ENCODE data around the gene ADAMTSL1.
"Not testable (repeated sequence)": the region's sequence is repeated elsewhere in the genome, so short reads cannot be mapped to it uniquely, and the experiment has no call there.

ADAMTSL1 gene

DNA sequence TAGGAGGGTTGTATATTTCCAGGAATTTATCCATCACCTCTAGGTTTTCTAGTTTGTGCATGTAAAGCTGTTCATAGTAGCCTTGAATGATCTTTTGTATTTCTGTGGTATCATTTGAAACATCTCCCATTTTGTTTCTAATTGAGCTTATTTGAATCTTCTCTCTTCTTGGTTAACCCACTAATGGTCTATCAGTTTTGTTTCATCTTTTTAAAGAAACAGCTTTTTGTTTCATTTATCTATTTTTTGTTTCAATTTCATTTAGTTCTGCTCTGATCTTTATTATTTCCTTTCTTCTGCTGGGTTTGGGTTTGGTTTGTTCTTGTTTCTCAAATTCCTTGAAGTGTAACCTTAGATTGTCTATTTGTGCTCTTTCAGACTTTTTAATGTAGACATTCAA lies 401.0 kb downstream of the ADAMTSL1 start:
- H3K27ac ChIP-seq (ENCODE audit: extremely low read depth, low read depth, low read length); H3K4me1 ChIP-seq (ENCODE audit: control insufficient read depth, insufficient read depth, low read length); H3K9me3 ChIP-seq (ENCODE audit: control insufficient read depth, insufficient read depth, low read depth, low read length); POLR2A ChIA-PET; H3K36me3 ChIP-seq (ENCODE audit: control insufficient read depth in 2 of 2, insufficient read depth in 1 of 2, low read length in 2 of 2); H3K4me3 ChIP-seq (ENCODE audit: low read depth, low read length): not testable (repeated sequence)
- CTCF ChIA-PET, result interaction anchor here (0.7 kb wide), 1 partner anchor 153 kb away, joined by 3 read pairs; no protein-coding TSS in a partner anchor

DNA sequence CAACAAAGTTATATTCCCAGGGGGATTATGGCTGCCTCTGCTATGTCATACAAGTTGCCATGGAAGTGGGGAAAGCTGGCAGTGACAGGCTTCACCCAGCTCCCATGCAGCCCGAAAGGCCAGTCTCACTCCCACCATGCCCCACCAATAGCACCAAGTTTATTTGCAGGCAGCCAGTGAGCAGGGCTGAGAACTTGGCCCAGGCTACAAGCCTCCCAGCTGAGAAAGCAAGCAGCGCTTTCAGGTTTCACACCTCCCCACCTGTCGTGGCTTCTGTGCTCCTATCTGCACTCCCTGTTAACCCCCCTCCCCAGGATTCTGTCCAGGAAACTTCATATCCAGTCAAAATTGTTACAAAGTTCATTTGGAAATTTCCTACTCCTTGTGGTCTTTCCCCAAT lies 404.0 kb downstream of the ADAMTSL1 start:
- TF ChIP-seq ZNF248 (tag by site-specific recombination; IDR thresholded peaks at IDR 0.05), result no peak
- TF ChIP-seq ZNF560 (tag by site-specific recombination; IDR thresholded peaks at IDR 0.05; ENCODE audit: borderline replicate concordance), result no peak
- TF ChIP-seq, protein P1, sequence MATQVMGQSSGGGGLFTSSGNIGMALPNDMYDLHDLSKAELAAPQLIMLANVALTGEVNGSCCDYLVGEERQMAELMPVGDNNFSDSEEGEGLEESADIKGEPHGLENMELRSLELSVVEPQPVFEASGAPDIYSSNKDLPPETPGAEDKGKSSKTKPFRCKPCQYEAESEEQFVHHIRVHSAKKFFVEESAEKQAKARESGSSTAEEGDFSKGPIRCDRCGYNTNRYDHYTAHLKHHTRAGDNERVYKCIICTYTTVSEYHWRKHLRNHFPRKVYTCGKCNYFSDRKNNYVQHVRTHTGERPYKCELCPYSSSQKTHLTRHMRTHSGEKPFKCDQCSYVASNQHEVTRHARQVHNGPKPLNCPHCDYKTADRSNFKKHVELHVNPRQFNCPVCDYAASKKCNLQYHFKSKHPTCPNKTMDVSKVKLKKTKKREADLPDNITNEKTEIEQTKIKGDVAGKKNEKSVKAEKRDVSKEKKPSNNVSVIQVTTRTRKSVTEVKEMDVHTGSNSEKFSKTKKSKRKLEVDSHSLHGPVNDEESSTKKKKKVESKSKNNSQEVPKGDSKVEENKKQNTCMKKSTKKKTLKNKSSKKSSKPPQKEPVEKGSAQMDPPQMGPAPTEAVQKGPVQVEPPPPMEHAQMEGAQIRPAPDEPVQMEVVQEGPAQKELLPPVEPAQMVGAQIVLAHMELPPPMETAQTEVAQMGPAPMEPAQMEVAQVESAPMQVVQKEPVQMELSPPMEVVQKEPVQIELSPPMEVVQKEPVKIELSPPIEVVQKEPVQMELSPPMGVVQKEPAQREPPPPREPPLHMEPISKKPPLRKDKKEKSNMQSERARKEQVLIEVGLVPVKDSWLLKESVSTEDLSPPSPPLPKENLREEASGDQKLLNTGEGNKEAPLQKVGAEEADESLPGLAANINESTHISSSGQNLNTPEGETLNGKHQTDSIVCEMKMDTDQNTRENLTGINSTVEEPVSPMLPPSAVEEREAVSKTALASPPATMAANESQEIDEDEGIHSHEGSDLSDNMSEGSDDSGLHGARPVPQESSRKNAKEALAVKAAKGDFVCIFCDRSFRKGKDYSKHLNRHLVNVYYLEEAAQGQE (tag by site-specific recombination; IDR thresholded peaks at IDR 0.05), result no peak
- no peak for TF ChIP-seq ZFHX2 (tag by site-specific recombination; conservative IDR thresholded peaks at IDR 0.05)
- no peak for TF ChIP-seq ZNF596 (tag by site-specific recombination; IDR thresholded peaks at IDR 0.05)
- no peak for TF ChIP-seq OSR2 (tag by site-specific recombination; IDR thresholded peaks at IDR 0.05)
- TF ChIP-seq ZNF416 (tag by site-specific recombination; IDR thresholded peaks at IDR 0.05), result no peak
- TF ChIP-seq, protein P2, sequence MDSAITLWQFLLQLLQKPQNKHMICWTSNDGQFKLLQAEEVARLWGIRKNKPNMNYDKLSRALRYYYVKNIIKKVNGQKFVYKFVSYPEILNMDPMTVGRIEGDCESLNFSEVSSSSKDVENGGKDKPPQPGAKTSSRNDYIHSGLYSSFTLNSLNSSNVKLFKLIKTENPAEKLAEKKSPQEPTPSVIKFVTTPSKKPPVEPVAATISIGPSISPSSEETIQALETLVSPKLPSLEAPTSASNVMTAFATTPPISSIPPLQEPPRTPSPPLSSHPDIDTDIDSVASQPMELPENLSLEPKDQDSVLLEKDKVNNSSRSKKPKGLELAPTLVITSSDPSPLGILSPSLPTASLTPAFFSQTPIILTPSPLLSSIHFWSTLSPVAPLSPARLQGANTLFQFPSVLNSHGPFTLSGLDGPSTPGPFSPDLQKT (IDR thresholded peaks at IDR 0.05; ENCODE audit: borderline replicate concordance, low read depth, low read length), result no peak
- TF ChIP-seq ZNF16 (tag by site-specific recombination; IDR thresholded peaks at IDR 0.05; ENCODE audit: low read depth), result no peak
- TF ChIP-seq ZNF214 (tag by site-specific recombination; IDR thresholded peaks at IDR 0.05; ENCODE audit: borderline replicate concordance), result no peak
- TF ChIP-seq EGR2 (tag by site-specific recombination; IDR thresholded peaks at IDR 0.05; ENCODE audit: low read depth), result no peak
- no peak for TF ChIP-seq ZNF664 (tag by site-specific recombination; IDR thresholded peaks at IDR 0.05)
- no peak for TF ChIP-seq ZNF624 (tag by site-specific recombination; IDR thresholded peaks at IDR 0.05)
- TF ChIP-seq ZNF791 (tag by site-specific recombination; IDR thresholded peaks at IDR 0.05), result no peak
- TF ChIP-seq ZNF239 (tag by site-specific recombination; IDR thresholded peaks at IDR 0.05), result no peak
- TF ChIP-seq, protein P3, sequence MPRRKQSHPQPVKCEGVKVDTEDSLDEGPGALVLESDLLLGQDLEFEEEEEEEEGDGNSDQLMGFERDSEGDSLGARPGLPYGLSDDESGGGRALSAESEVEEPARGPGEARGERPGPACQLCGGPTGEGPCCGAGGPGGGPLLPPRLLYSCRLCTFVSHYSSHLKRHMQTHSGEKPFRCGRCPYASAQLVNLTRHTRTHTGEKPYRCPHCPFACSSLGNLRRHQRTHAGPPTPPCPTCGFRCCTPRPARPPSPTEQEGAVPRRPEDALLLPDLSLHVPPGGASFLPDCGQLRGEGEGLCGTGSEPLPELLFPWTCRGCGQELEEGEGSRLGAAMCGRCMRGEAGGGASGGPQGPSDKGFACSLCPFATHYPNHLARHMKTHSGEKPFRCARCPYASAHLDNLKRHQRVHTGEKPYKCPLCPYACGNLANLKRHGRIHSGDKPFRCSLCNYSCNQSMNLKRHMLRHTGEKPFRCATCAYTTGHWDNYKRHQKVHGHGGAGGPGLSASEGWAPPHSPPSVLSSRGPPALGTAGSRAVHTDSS (tag by site-specific recombination; IDR thresholded peaks at IDR 0.05), result no peak
- TF ChIP-seq ZNF521 (tag by site-specific recombination; IDR thresholded peaks at IDR 0.05), result no peak
- Histone ChIP-seq H3K4me1 (ENCODE audit: control insufficient read depth, insufficient read depth, low read length) (no peaks in the 10 kb centered on the region), H3K9me3 (ENCODE audit: control insufficient read depth, insufficient read depth, low read depth, low read length) (no peaks in the 10 kb centered on the region), H3K36me3 (ENCODE audit: control insufficient read depth in 2 of 2, insufficient read depth in 1 of 2, low read length in 2 of 2) (no peaks in the 10 kb centered on the region), H3K27ac (ENCODE audit: extremely low read depth, low read depth, low read length) (no peak overlapping the region), H3K4me3 (ENCODE audit: low read depth, low read length) (no peak overlapping the region)
- ChIA-PET POLR2A (no interaction called here), CTCF (no interaction called here)

DNA sequence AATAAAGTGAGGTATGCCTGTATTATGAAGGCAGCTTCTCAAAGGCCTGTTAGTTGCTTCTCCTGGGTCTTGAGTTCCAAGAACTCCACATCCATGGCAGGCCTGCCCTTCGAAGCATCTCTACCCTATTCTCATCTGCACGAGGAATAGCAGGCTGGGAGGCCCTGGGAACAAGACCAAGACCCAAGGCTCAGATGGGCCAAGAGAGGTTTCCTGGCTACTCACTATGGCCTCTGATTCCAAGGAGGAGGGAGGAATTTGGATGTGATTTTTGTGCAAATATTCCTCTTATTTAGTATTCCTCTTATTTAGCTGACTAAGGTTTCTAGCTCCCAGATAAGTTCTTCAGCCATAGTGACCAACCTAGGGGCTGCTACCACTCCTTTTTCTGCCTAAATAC lies 407.8 kb downstream of the ADAMTSL1 start:
- CTCF ChIA-PET, result no interaction called here
- no peaks in the 10 kb centered on the region for H3K4me1 ChIP-seq (ENCODE audit: control insufficient read depth, insufficient read depth, low read length)
- no peak overlapping the region for H3K27ac ChIP-seq (ENCODE audit: extremely low read depth, low read depth, low read length)
- no peaks in the 10 kb centered on the region for H3K9me3 ChIP-seq (ENCODE audit: control insufficient read depth, insufficient read depth, low read depth, low read length)
- POLR2A ChIA-PET, result no interaction called here
- no peaks in the 10 kb centered on the region for H3K36me3 ChIP-seq (ENCODE audit: control insufficient read depth in 2 of 2, insufficient read depth in 1 of 2, low read length in 2 of 2)
- H3K4me3 ChIP-seq (ENCODE audit: low read depth, low read length), result no peak overlapping the region
- TF ChIP-seq, protein P4, sequence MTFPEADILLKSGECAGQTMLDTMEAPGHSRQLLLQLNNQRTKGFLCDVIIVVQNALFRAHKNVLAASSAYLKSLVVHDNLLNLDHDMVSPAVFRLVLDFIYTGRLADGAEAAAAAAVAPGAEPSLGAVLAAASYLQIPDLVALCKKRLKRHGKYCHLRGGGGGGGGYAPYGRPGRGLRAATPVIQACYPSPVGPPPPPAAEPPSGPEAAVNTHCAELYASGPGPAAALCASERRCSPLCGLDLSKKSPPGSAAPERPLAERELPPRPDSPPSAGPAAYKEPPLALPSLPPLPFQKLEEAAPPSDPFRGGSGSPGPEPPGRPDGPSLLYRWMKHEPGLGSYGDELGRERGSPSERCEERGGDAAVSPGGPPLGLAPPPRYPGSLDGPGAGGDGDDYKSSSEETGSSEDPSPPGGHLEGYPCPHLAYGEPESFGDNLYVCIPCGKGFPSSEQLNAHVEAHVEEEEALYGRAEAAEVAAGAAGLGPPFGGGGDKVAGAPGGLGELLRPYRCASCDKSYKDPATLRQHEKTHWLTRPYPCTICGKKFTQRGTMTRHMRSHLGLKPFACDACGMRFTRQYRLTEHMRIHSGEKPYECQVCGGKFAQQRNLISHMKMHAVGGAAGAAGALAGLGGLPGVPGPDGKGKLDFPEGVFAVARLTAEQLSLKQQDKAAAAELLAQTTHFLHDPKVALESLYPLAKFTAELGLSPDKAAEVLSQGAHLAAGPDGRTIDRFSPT (tag by site-specific recombination; IDR thresholded peaks at IDR 0.05), result no peak
- no peak for TF ChIP-seq MZF1 (tag by site-specific recombination; IDR thresholded peaks at IDR 0.05; ENCODE audit: borderline replicate concordance)
- TF ChIP-seq IKZF3 (tag by site-specific recombination; IDR thresholded peaks at IDR 0.05), result no peak
- no peak for TF ChIP-seq ZNF16 (tag by site-specific recombination; IDR thresholded peaks at IDR 0.05; ENCODE audit: low read depth)
- no peak for TF ChIP-seq ZNF768 (tag by site-specific recombination; IDR thresholded peaks at IDR 0.05)
- TF ChIP-seq ZNF23 (tag by site-specific recombination; IDR thresholded peaks at IDR 0.05; ENCODE audit: borderline replicate concordance), result no peak
- TF ChIP-seq, protein P5, sequence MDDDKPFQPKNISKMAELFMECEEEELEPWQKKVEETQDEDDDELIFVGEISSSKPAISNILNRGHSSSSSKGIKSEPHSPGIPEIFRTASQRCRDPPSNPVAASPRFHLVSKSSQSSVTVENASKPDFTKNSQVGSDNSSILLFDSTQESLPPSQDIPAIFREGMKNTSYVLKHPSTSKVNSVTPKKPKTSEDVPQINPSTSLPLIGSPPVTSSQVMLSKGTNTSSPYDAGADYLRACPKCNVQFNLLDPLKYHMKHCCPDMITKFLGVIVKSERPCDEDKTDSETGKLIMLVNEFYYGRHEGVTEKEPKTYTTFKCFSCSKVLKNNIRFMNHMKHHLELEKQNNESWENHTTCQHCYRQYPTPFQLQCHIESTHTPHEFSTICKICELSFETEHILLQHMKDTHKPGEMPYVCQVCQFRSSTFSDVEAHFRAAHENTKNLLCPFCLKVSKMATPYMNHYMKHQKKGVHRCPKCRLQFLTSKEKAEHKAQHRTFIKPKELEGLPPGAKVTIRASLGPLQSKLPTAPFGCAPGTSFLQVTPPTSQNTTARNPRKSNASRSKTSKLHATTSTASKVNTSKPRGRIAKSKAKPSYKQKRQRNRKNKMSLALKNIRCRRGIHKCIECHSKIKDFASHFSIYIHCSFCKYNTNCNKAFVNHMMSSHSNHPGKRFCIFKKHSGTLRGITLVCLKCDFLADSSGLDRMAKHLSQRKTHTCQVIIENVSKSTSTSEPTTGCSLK (tag by site-specific recombination; IDR thresholded peaks at IDR 0.05), result no peak
